Measurements from ENCODE around the gene TARS3.

TARS3 gene

DNA sequence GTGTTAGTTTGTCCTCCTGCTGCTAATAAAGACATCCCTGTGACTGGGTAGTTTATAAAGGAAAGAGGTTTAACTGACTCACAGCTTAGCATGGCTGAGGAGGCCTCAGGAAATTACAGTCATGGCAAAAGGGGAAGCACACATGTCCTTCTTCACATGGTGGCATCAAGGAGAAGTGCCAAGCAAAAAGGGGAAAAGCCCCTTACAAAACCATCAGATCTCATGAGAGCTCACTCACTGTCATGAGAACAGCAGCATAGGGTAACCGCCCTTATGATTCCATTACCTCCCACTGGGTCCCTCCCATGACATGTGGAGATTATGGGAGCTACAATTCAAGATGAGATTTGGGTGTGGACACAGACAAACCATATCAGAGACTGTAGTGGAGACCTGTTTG is 99.1 kb downstream of the TARS3 start:
- no peak for DNase-seq (ENCODE audit: low read depth in 1 of 2, low spot score in 1 of 2)

GRCh38 chr15:101623367-101624304 is 100.6 kb downstream of the TARS3 start:
- DNase-seq (ENCODE audit: low read depth in 1 of 2, low spot score in 1 of 2), result no peak

GRCh38 chr15:101621961-101622360 is 102.3 kb downstream of the TARS3 start:
- DNase-seq (ENCODE audit: low read depth in 1 of 2, low spot score in 1 of 2), result no peak

DNA sequence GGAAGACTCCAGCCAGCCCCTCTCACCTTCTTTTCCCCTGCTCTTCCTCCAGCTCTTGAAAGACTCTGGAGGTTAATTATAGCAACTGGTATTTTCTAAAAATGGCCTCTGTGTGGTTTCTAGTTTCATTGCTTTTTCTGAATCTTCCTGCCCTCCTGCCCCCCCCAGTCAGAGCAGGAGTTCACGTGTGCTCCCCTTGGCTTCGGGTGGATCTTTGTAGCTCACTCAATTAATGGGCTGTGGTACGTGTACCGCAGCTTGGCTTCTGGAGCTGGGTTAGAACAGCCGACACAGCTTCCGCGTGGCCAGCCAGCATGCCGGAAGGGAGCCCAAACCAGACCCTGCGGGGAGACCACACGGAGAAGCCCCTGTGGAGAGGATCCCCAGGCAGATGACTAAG is 103.6 kb downstream of the TARS3 start:
- no peak for DNase-seq (ENCODE audit: low read depth in 1 of 2, low spot score in 1 of 2)

DNA sequence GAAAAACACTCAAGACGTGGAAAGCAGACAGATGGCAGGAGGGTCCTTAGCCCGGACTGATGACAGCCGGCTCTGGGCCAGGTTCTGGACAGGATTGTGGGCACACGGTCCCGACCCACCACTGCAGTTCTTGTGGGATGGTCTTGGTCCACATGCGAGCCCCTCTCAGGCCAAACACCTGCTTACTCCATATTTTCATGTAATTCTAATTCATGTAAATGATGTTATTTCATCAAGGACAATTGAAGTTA is 104.7 kb downstream of the TARS3 start:
- DNase-seq (ENCODE audit: low read depth in 1 of 2, low spot score in 1 of 2), result no peak

GRCh38 chr15:101618851-101619614 is 105.2 kb downstream of the TARS3 start:
- DNase-seq (ENCODE audit: low read depth in 1 of 2, low spot score in 1 of 2), result no peak

DNA sequence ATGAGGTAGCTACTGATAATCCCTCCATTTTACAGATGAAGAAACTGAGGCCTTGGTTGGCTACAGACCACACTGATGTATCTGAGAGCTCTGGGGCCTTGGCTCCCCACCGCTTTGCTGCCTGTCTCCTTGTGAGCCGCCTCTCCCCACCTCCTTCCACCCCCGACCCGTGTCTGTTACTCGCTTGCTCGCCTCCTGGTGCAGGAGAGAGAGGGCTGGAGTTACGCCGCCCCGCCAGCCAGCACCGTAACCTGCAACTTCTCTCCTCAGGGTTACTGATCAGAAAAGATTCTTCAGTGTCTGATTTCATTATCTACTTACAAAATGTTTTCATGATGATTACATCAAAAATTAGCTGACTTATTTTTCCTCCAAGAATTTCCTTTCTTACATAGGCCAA is 106.2 kb downstream of the TARS3 start:
- DNase-seq (ENCODE audit: low read depth in 1 of 2, low spot score in 1 of 2), result no peak

GRCh38 chr15:101617390-101617965 is 106.8 kb downstream of the TARS3 start:
- DNase-seq (ENCODE audit: low read depth in 1 of 2, low spot score in 1 of 2), result no peak

- DNase-seq (ENCODE audit: low read depth in 1 of 2, low spot score in 1 of 2), result no peak
Measured at GRCh38 chr15:101615986-101616848, 108.1 kb downstream of the TARS3 start.

DNA sequence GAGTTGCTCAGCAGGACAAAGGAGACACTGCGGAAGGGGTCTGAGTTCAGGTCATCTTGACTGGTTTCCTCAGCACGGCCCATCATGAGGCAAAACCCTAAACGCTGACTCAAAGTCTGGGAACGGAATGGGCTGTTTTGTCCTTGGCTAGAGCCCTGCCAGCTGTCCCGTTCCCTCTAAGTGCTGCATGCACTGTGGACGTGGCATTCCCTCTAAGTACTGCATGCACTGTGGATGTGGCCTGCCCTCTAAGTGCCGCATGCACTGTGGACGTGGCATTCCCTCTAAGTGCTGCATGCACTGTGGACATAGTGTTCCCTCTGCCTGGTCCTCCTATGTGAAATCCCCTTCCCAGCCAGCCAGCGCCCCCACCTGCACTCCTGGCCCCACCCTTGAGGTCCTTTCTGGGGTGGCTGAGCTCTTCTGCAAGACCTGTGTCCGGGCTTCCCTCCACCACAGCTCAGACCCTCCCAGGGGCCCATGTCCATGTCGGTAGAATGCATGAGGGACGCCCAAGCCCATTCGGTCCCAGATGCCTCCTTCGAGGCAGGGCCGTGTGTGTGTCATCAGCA is 108.8 kb downstream of the TARS3 start:
- DNase-seq (ENCODE audit: low read depth in 1 of 2, low spot score in 1 of 2), result no peak

DNA sequence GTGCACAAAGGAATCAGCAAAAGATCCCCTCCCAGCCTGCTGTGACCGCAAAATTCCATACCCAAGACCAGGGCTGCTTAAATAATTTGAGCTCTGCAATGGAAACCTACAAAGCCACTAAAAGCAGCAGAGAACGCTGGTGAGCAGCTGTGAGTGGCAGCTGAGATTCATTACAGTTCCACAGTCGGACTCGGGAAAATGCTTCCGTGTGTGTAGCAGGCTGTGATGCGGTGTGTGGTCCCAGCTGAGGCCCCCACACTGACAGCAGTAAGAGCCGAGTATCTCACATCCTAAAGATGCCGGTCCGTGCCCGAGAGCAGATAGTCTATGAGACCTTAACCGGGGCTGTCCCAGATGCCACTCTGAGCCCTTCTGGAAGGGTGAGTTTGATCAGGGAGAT is 109.5 kb downstream of the TARS3 start:
- no peak for DNase-seq (ENCODE audit: low read depth in 1 of 2, low spot score in 1 of 2)

DNA sequence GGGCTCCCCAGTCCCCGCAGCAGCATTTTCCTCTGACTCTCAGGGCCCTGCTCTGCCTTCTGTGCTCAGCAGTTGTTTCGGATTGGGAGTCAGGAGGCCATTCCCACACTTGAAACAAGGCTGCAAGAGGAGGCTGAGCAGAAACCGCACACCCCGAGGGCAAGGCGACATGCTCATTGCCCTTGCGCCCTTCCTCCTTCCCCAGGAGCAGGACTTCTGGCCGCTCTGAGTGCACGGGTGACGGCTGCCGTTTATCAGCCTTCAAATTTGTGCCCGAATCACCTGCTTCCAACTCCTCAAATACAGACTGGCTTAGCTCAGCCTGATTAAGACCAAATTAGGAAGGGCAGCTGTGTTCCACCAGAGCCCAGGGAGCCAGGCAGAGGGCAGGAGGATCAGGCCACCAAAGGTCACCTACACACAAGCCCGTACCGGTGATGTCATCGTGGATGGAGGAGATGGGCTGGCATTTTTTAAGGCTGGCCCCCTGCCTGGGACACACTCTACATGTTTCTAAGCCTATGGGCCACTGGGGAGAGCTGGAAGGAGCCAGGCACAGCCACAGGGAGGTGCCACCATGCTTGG is 110.2 kb downstream of the TARS3 start:
- DNase-seq (ENCODE audit: low read depth in 1 of 2, low spot score in 1 of 2), result no peak

GRCh38 chr15:101613130-101614000 is 110.9 kb downstream of the TARS3 start:
- DNase-seq (ENCODE audit: low read depth in 1 of 2, low spot score in 1 of 2), result no peak

GRCh38 chr15:101612676-101613075 is 111.6 kb downstream of the TARS3 start:
- no peak for DNase-seq (ENCODE audit: low read depth in 1 of 2, low spot score in 1 of 2)

DNA sequence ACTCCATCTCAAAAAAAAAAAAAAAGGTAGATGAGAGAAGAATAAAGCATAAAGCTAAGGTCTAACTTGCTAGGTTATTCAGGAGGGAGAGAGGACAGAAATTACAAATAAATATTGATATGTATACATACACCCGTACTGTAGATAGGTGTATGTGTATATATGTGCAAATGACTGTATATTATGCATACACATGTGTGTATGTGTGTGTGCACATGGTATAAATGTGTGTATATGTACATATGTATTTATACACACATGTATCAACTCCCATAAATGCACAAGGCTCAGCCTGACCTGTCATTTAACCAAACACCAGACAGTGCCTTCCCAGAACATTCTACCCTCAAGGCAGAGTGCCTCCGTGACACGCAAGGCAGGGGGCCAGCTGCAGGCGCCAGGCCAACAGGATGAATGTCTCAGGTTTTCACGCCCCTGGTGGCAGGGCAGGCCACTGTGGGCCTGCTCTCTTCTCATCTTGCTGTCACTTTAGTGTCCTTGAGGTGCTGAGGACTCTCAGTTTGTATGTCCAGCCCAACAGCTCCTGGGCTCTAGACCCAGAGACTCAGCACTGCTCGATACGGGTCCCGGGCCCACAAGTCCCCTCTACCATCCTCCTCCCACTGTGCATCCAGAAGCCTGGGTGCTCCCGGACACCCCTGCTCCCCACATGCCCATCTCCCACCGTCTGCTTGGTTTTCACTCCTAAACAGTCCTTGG is 112.5 kb downstream of the TARS3 start:
- no peak for DNase-seq (ENCODE audit: low read depth in 1 of 2, low spot score in 1 of 2)

DNA sequence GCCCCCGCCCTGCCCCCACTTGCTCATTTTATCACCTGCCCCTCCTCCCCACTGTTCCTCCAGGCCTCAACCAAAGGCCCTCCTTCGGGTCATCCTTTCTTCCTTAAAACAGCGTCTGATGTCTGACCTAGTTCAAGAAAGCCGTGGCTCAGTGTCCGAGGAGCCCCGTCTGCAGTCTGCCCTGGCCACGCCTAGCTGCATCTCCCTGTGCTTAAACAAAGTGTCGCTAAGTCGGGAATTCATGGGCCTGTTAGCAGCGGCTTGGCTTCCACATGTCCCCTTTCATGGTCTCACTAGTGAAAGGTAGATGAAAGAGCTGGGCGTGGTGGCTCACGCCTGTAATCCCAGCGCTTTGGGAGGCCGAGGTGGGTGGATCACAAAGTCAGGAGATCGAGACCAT is 113.3 kb downstream of the TARS3 start:
- DNase-seq (ENCODE audit: low read depth in 1 of 2, low spot score in 1 of 2), result no peak

GRCh38 chr15:101610611-101611000 is 113.7 kb downstream of the TARS3 start:
- DNase-seq (ENCODE audit: low read depth in 1 of 2, low spot score in 1 of 2), result no peak

DNA sequence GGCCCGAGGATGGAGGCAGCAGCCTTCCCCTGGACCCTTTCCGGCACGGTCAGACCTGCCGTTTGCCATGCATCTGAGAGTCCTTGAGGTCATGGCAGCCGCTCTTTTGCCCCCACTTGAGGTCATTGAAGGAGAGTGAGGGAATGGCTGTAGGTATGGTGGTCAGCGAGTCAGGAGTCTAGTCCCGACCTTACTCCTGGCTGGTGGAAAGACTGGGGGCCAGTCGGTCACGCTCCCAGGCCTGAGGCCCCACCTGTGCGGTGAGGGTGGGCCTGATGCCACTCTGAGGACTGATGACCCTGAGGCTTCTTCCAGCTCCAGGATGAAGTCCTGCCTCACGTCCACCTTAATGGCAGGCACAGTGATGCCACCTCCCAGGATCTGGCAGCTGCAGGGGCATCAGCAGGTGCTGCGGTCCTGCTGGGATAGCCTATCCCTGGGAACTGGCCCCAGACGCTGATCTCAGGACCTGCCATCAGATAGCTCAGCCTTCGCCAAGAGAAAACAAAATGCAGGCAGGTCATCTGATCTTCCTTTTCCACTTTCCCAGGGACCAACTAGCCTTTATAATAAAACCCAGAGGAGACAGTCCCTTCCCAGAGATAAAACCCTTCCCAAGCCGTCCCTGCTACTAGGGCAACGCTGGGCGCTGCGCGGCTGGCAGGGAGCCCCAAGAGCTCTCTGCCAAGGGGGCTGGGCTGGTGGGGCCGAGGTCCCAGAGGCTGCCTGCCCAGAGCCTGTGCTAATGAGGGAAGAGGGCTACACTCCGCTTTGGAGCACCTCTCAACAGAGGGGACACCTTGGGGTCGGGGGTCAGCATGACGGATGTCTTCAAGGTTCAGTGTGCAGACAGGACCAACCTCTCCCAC is 114.3 kb downstream of the TARS3 start:
- no peak for DNase-seq (ENCODE audit: low read depth in 1 of 2, low spot score in 1 of 2)

All from stimulated activated CD4-positive, alpha-beta T cell treated with anti-CD3 and anti-CD28 coated beads, Interleukin-15, amount 100 ng/mL, for 1 hour (primary cell).